A673 (cell line): ENCODE data around the gene CDKN2B. TPM values are rescaled to one million over a fixed set of nuclear protein-coding genes. Genes with fewer than 3 reads are reported as not detected.

Experiments used
- BruUV-seq: library from RNA; stranded (reverse); fragments of 400-500 nt; replicated peaks from 2 replicates; lab custom pipeline; 2021; lab: Mats Ljungman, UMichigan
- CTCF ChIA-PET: fragments of 300-600 bp; sonication (Branson Sonifier 250); formaldehyde crosslinking; loops from one replicate; lab custom pipeline; 2022; ENCODE audit warnings: antibody characterized with exemption; lab: Charles Lee
- POLR2A ChIA-PET: fragments of 300-600 bp; sonication (Branson Sonifier 250); formaldehyde crosslinking; loops from one replicate; lab custom pipeline; 2022; ENCODE audit warnings: antibody characterized with exemption; ENCODE audit not compliant: low non-redundant PET; lab: Charles Lee
- DNase-seq: peaks from one replicate; pipeline ENCODE4 v3.0.0-alpha.2; 2015; ENCODE audit warnings: low spot score
- H3K27ac ChIP-seq: fragments of 200-600 bp; sonication (generic); 2 replicates; pipeline ENCODE4 v1.5.1; 2016; ENCODE audit warnings: mixed run types, low read depth, mild to moderate bottlenecking, mixed read lengths, antibody characterized with exemption, low read length; ENCODE audit not compliant: poor library complexity, severe bottlenecking
- H3K27me3 ChIP-seq: fragments of 200-600 bp; sonication (generic); replicated peaks from 2 replicates; pipeline ENCODE4 v1.6.1; 2017; ENCODE audit warnings: mixed run types, low read depth, mild to moderate bottlenecking, mixed read lengths, antibody characterized with exemption, low read length; ENCODE audit not compliant: insufficient read depth, poor library complexity
- H3K36me3 ChIP-seq: fragments of 200-600 bp; sonication (generic); 2 replicates; pipeline ENCODE4 v1.6.1; 2016; ENCODE audit warnings: mixed run types, mild to moderate bottlenecking, mixed read lengths, antibody characterized with exemption, low read length; ENCODE audit not compliant: insufficient read depth, poor library complexity, severe bottlenecking
- H3K4me1 ChIP-seq: fragments of 200-600 bp; sonication (generic); 2 replicates; pipeline ENCODE4 v1.6.1; 2017; ENCODE audit warnings: mixed run types, mild to moderate bottlenecking, mixed read lengths, antibody characterized with exemption, low read length; ENCODE audit not compliant: insufficient read depth, poor library complexity, severe bottlenecking
- H3K4me3 ChIP-seq: fragments of 200-600 bp; sonication (generic); 2 replicates; pipeline ENCODE4 v1.5.1; 2016; ENCODE audit warnings: low read depth, mixed run types, mild to moderate bottlenecking, mixed read lengths, low read length; ENCODE audit not compliant: poor library complexity, severe bottlenecking
- H3K9me3 ChIP-seq: fragments of 200-600 bp; sonication (generic); 2 replicates; pipeline ENCODE4 v1.6.1; 2016; ENCODE audit warnings: mixed run types, low read depth, mild to moderate bottlenecking, mixed read lengths, antibody characterized with exemption, low read length; ENCODE audit not compliant: poor library complexity, severe bottlenecking
- EZH2 ChIP-seq: fragments of 200-600 bp; sonication (generic); IDR thresholded peaks from 2 replicates; pipeline ENCODE4 v1.6.1; 2017; ENCODE audit warnings: borderline replicate concordance, low read depth, mild to moderate bottlenecking, mixed read lengths, antibody characterized with exemption, low read length; ENCODE audit not compliant: poor library complexity, severe bottlenecking
- intact Hi-C: fragments of 100-400 bp; cut with micrococcal nuclease; formaldehyde crosslinking; loops from one replicate; pipeline ENCODE4 v1.10.0; 2022; ENCODE audit not compliant: unreplicated experiment
- total RNA-seq: library from RNA; stranded (reverse); gene quantifications from 2 replicates; pipeline ENCODE4 v1.2.3, GENCODE V29; 2021
- TF ChIP-seq, protein P1 (sequence below): fragments of 300-800, 200-600 bp; sonication (generic); conservative IDR thresholded peaks from 2 replicates; pipeline ENCODE4 v1.5.1; 2017; ENCODE audit warnings: low read depth, mild to moderate bottlenecking, antibody characterized with exemption, low read length, moderate library complexity, mixed read lengths

Gene CDKN2B
- total RNA-seq, 1 experiment from 2014 or later = not detected

- ChIA-PET CTCF (no interaction called here), POLR2A (no interaction called here)
- no TSS peak for BruUV-seq
- intact Hi-C loops = no loop called here
- DNase-seq = no peak
- no peaks in the 10 kb centered on the region for H3K27me3 ChIP-seq
- H3K9me3 ChIP-seq = no peaks in the 10 kb centered on the region
- H3K36me3 ChIP-seq = no peaks in the 10 kb centered on the region
- no peak overlapping the region for H3K27ac ChIP-seq
- H3K4me1 ChIP-seq = no peaks in the 10 kb centered on the region
- TF ChIP-seq, protein P1, sequence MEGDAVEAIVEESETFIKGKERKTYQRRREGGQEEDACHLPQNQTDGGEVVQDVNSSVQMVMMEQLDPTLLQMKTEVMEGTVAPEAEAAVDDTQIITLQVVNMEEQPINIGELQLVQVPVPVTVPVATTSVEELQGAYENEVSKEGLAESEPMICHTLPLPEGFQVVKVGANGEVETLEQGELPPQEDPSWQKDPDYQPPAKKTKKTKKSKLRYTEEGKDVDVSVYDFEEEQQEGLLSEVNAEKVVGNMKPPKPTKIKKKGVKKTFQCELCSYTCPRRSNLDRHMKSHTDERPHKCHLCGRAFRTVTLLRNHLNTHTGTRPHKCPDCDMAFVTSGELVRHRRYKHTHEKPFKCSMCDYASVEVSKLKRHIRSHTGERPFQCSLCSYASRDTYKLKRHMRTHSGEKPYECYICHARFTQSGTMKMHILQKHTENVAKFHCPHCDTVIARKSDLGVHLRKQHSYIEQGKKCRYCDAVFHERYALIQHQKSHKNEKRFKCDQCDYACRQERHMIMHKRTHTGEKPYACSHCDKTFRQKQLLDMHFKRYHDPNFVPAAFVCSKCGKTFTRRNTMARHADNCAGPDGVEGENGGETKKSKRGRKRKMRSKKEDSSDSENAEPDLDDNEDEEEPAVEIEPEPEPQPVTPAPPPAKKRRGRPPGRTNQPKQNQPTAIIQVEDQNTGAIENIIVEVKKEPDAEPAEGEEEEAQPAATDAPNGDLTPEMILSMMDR = no peak
- no peak for TF ChIP-seq EZH2
- no peak overlapping the region for H3K4me3 ChIP-seq
Observed at GRCh38 chr9:21982391-21982790, 26.7 kb downstream of the CDKN2B start.

DNA sequence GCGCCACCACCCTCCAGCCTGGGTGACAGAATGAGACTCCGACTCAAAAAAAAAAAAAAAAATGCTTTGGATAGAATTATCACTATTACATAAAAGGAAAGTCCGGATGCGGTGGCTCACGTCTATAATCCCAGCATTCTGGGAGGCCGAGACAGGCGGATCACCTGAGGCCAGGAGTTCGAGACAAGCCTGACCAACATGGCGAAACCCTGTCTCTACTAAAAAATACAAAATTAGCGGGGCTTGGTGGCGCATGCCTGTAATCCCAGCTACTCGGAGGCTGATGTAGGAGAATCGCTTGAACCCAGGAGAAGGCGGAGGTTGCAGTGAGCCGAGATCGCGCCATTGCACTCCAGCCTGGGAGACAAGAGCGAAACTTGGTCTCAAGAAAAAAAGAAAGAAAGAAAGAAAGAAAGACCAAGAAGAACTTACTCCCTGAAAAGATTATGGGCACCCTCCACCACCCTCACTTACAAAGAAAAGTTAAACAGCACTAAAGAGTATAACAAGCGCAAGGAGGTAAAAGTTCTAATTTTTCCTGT is 32.7 kb downstream of the CDKN2B start:
- Histone ChIP-seq H3K36me3 (no peaks in the 10 kb centered on the region), H3K4me1 (no peaks in the 10 kb centered on the region), H3K27me3 (no peaks in the 10 kb centered on the region), H3K4me3 (no peak overlapping the region), H3K27ac (no peak overlapping the region), H3K9me3 (no peaks in the 10 kb centered on the region)
- intact Hi-C loops = no loop called here
- no peak for DNase-seq
- no TSS peak for BruUV-seq
- ChIA-PET POLR2A (no interaction called here), CTCF (no interaction called here)
- no peak for TF ChIP-seq EZH2
- TF ChIP-seq, protein P1 = no peak

DNA sequence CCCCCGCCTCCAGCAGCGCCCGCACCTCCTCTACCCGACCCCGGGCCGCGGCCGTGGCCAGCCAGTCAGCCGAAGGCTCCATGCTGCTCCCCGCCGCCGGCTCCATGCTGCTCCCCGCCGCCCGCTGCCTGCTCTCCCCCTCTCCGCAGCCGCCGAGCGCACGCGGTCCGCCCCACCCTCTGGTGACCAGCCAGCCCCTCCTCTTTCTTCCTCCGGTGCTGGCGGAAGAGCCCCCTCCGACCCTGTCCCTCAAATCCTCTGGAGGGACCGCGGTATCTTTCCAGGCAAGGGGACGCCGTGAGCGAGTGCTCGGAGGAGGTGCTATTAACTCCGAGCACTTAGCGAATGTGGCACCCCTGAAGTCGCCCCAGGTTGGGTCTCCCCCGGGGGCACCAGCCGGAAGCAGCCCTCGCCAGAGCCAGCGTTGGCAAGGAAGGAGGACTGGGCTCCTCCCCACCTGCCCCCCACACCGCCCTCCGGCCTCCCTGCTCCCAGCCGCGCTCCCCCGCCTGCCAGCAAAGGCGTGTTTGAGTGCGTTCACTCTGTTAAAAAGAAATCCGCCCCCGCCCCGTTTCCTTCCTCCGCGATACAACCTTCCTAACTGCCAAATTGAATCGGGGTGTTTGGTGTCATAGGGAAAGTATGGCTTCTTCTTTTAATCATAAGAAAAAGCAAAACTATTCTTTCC is 34.2 kb downstream of the CDKN2B start:
- intact Hi-C loops = no loop called here
- CTCF ChIA-PET = no interaction called here

More for the DNA sequence above, 34.2 kb downstream of the CDKN2B start:
- Histone ChIP-seq H3K4me3 (no peak overlapping the region), H3K36me3 (no peaks in the 10 kb centered on the region), H3K4me1 (no peaks in the 10 kb centered on the region), H3K27me3 (no peaks in the 10 kb centered on the region), H3K9me3 (no peaks in the 10 kb centered on the region), H3K27ac (no peak overlapping the region)
- no peak for DNase-seq
- TF ChIP-seq, protein P1 = no peak
- TF ChIP-seq EZH2 = no peak
- BruUV-seq = no TSS peak
- POLR2A ChIA-PET = no interaction called here
